HG03442 (cell line): ENCODE results near the gene TACO1.

Experiments used
- ATAC-seq: cut with Tn5 transposase; IDR thresholded peaks from one replicate; pipeline ENCODE4 v1.9.1; 2021; ENCODE audit warnings: mild to moderate bottlenecking, moderate library complexity; ENCODE audit not compliant: unreplicated experiment

The TACO1 gene

DNA sequence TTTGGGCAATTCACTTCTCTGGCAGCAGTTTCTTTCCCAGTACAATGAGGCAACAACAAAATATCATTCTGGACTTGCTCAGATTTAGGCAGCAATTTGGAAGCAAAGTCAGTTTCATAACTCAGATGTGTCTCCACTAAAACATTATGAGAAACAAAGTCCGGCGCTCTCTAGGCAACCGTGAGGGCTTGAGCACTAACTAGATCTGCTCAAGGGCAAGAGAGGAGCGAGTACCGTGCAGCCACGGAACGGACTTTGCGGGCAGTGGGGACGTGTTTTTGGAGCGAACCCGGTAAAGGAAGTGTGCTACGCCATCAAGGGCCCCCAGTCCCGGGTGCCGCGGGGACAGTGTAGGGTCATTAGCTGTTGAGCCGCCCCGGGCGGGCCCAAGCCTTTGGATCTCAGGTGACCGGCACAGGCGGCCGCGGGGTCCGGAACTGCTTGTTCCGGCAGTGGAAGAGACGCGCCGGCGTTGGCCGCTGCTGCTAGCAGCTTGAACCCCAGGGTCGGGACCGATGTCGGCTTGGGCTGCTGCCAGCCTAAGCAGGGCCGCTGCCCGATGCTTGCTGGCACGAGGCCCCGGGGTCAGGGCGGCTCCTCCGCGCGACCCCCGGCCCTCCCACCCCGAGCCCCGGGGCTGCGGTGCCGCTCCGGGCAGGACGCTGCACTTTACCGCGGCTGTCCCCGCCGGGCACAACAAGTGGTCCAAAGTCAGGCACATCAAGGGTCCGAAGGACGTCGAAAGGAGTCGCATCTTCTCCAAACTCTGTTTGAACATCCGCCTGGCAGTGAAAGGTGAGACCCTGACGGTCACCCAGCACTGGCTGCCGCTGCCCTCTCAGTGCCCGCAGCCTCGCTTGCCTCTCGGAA lies at the start of gene TACO1:
Gene TACO1 (plus strand): TSS at position 327 of the 870 bp plus-strand sequence. CDS start 189 bp downstream, at position 516.
- ATAC-seq: peak; percentile 92

DNA sequence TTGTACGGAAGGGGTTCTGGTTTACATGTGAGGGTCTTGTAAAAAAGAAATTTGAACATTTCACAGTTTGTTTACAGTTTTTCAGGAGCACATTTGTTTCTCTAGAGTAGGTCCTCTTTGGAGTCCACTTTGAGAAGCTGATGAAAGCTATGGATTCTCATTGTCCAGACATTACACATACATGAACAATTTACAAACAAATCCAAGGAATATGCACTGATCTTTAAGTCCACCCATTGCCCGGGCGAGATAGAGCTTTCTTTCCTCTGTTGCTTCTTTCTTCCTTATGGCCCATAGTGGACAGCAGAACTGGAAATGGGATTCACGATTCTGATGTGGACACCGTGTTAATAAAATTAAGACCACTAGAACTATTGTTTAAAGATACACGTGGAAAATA lies 48.5 kb upstream of the TACO1 start:
- ATAC-seq: no peak

DNA sequence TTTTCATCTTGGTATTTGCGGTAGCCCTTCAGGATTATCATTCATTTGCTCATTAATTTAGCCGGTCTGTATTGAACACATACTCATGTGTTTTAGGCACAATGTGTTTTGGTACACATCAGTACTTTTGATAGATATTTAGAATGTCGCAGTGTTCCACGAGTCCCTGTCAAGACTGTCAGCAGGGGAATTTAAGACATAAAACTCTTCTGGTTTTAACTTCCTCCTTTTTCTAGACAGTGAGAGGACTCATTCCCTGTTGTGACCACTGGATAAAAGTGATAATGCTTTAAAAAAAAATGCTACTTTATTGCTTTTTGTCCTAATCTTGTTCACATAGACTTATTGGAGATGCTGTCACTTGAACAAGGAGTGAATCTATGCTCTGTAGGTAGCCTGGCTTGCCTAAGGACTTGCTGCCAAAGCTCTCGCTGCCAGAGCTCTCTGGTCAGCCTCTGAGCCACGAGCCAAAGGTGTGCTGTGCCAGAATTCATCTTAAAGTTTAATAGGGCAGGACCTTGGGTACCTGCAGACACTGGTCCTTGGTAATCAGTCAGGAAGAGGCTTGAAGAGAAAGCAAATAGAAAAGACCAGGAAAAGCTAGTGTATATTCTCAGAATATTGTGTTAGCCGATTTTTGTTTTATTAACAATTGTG lies 45.1 kb upstream of the TACO1 start:
- no peak for ATAC-seq

DNA sequence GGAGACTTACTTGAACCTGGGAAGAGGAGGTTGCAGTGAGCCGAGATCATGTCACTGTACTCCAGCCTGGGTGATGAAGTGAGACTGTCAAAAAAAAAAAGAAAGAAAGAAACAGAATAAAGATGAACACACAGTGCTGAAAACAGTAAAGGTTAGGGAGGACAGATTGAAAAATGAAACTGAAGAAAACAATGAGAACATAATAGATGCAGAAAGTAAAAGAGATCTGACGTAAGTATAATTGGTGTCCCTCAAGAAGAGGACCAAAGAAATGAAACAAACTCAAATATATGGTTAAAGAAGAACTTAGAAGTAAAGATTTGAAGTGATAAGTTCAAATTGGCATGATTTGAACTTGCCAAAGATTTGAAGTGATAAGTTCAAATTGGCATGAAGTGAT lies 43.3 kb upstream of the TACO1 start:
- ATAC-seq: no peak

DNA sequence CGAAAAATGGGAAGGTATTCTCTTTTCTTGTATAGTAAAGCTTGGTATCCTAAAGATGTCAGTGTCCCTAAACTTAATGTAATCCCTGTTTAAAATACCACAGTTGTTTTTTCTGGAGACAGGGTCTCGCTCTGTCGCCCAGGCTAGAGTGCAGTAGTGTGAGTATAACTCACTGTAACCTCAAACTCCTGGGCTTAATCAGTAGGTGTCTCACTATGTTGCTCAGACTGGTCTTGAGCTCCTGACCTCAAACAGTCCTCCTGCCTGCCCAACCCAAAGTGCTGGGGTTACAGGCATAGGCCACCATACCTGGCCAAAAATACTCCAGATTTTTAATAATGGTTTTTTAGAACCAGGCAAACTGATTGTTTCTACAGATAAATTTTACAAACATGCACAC lies 42.3 kb upstream of the TACO1 start:
- no peak for ATAC-seq

DNA sequence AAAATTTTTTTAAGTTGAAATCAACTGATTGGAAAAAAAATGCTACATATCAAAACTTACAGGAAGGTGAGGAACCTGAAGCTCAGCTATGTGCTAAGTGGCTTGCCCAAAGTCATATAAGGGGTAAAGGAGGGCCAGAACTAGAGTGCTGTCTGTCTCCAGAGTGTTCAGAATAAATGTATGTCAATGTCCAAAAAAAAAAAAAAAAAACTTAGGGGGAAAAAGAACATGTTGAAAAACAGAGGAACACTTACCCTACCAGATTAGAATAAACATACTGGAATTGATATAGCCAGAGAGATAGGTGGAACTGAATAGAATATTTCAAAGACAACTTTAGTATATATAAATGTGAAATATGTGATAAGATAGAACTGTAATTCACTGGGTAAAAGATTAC lies 38.9 kb upstream of the TACO1 start:
- no peak for ATAC-seq

DNA sequence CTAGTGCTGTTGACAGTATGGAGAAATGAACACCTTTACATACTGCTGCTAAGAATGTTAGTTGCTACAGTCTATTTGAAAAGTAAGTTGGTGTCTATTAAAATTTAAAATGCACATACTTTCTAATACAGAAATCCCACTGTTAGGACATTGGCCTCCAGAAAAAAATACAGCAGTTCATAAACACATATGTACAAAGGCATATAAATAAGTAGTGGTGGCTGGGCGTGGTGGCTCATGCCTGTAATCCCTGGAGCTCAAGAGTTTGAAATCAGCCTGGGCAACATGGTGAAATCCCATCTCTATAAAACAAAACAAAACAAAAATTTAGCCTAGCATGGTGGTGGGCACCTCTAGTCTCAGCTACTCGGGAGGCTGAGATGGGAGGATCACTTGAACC lies 37.4 kb upstream of the TACO1 start:
- no peak for ATAC-seq

DNA sequence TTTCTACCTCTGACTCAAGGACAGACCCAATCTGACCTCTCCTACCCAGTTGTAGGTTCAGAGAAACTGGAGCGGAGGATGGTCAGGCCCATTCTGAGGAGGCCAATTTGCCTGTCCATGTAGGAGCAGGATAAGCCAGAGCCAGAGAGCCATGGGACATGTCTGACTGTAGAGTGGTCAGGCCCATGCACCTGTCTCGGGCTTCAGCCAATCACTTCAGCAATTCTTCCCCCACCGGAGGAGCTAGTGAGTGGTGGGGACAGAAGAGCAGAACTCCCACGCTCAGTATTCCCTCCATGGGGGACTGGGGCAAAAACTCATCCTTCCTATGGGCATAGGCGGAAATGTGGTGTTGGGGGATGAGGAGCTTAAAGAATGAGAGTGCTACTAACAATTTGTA lies 36.1 kb upstream of the TACO1 start:
- ATAC-seq: no peak

DNA sequence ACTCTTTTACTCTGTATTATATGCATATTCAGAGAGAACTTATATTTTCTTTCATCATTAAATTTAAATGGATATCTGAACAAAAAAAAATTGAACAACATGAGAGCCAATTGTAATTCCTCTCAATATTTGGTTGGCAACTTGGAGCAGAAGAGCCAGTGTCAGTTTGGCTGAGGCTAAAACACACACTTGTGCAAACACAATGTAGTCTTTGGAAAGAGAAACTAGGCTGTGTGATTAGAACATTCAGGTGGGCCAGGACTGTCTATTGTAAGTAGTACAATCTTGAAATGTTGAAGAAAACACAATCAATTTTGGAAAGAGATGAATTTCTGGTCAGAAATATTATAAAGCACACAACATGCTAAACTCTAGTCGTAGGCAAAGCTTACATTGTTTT lies 33.5 kb upstream of the TACO1 start:
- ATAC-seq: no peak

DNA sequence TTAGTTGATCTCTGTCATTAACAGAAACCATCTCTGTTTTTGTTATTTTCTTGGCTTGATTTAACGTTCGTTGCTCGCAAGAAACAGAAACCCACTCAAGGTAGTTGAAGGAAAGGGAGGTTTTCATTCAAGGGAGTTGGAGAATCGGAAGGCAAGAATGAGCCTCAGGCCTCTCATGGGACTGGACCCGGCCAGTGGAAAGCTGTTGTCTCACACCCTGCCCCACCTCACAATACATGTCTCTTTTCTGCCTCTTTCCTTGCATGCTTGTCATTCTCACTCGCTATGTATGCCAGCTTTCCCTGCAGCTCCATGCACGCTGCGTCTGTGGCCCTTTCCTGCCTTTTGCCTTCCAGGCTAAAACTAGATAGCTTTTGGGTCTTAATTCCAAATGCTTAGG lies 32.1 kb upstream of the TACO1 start:
- no peak for ATAC-seq

DNA sequence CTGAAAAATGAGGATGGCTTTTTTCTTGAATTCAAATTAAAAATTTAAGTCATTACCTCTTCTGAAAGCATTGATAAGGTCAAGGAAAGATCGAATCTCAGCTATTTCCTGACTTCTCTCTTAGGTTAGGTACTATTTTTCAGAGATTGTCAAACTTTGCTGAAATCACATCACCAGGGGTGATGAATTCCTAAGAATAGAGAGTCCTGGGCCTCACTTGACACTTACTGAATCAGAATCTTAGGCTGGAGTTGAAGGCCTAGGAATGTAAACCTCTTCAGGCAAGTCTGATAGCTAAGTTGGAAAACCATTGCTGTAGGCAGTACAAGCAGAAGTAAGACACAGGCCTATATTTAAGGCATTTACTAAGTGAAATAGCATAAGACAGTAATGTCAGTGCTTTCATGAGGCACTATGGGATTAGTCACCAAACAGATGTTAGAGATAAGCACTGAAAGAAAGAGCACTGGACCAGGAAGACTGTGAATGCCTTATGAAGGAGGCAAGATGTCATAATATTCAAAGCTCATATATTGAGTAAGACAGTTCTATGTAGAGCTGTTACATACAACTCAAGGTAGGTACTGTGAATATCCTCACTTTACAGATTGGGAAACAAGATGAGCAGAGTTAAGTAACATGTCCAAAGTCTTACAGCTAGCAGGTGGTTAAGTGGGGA lies 28.9 kb upstream of the TACO1 start:
- no peak for ATAC-seq

DNA sequence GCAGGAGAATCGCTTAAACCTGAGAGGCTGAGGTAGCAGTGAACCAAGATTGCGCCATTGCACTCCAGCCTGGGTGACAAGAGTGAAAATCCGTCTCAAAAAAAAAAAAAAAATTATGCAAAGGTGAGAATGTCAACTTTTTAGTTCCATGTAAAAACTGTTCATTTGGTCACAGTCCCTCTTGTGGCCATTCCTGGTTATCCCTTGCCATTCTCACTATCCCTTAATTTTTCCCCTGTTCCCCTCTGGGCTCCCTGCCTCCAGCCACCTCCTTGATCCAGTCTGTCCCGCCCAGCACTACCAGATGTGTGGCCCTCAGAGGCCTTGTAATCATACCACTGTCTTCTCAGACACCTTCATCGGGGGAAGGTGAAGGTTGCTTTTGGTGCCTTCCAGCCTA lies 27.1 kb upstream of the TACO1 start:
- ATAC-seq: no peak

DNA sequence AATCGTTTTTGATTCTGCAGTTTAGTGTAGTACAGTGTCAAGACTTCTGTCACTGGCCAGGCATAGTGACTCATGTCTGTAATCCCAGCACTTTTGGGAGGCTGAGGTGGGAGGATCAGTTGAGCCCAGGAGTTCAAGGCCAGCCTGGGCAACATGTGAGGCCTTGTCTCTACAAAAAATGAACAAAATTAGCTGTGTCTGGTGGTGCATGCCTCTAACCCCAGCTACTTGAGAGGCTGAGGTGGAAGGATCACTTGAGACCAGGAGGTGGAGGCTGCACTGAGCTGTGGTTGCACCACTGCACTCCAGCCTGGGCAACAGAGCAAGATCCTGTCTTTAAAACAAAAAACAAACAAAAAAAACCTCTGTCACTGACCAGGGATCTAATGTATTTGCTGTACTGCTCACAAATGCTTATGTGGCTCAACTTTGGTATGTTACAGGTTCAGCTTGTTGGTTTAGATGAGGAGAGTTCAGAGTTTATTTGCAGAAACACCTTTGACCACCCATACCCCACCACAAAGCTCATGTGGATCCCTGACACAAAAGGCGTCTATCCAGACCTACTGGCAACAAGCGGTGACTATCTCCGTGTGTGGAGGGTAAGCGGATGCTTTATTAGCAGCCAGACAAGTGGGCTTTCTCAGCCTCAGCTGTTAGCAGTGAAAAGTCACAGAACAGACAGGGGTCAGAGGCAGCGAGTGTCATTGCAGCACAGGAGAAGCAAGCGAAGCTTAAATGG lies 22.5 kb upstream of the TACO1 start:
- no peak for ATAC-seq

DNA sequence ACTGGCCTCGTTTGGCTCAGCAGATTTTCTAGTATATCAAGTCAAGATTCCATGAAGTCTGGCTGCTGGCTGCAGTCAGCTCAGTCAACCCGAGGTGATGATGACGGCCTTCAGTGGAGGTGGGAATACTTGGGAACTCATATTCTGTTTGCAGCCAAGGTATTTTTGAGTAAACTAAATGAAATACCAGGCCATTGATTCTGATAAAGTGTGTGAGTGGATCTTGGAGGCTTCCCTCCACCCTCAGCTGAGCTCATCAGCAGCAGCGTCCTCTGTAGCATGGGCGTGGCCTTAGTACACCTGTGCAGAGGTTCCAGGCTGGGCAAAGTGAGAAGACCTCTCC lies 22.0 kb upstream of the TACO1 start:
- no peak for ATAC-seq

DNA sequence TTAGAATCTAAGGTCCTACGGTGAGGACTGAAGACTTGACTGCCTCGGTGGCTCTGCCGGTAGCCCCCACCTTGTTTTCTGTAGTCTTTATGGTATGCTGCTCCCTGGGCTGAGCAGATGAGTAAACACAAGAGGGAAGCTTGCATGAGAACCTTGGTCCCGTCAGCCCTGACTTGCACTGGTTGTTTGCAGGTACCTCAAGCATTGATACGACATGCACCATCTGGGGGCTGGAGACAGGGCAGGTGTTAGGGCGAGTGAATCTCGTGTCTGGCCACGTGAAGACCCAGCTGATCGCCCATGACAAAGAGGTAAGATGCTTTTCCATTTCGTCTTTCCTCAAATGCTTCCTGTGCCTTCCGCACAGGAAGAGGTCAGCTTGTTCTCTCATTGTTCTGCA lies 21.1 kb upstream of the TACO1 start:
- ATAC-seq: no peak

DNA sequence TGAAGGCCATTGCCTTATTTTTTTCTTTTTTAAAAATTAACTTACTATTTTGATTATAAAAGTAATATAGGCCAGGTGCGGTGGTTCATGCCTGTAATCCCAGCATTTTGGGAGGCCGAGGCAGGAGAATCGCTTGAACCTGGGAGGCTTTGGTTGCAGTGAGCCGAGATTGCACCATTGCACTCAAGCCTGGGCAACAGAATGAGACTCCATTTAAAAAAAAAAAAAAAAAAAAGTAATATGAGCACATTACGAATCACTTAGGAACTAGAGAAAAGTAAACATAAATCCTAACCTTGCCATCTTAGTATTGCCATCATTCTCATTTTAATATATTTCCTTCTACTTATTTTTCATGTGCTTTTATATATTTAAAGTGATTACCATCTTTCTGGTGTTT lies 12.9 kb upstream of the TACO1 start:
- no peak for ATAC-seq

DNA sequence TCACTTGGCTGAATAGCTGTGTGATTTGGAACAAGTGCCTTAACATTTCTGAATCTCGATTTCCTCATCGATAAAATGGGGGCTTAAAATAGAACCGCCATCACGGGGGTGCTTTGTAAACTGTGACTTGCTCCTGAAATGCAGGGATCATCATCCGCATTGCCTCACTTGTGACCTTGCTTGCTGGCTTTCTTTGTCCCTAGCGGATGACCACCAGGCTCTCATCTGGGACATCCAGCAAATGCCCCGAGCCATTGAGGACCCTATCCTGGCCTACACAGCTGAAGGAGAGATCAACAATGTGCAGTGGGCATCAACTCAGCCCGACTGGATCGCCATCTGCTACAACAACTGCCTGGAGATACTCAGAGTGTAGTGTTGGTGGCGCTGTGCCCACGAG lies 11.9 kb upstream of the TACO1 start:
- ATAC-seq: no peak

DNA sequence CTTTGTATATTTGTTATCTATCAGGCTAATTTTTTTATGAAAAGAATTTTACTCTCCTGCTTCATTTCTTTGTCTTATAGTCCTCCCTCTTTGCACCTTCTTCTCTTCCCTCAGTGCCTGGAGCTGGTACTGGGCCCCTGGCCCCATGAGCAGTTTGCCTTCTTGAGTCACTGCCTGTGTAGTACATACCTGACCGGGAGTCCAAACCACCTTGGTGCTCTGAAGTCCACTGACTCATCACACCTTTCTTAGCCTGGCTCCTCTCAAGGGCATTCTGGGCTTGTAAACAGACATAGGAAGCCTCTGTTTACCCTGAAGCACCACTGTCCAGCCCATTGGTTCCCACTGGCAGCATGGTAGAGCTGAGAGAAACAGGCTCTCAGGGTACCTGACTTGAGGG lies 11.0 kb upstream of the TACO1 start:
- no peak for ATAC-seq

DNA sequence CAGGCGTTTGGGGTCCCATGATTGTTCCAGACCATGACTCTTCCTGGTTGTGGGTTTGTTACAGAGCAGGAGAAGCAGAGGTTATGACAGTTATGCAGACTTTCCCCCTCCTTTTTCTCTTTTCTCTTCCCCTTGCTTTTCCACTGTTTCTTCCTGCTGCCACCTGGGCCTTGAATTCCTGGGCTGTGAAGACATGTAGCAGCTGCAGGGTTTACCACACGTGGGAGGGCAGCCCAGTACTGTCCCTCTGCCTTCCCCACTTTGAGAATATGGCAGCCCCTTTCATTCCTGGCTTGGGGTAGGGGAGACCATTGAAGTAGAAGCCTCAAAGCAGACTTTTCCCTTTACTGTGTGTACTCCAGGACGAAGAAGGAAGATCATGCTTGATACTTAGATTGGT lies 7.9 kb upstream of the TACO1 start:
- no peak for ATAC-seq

DNA sequence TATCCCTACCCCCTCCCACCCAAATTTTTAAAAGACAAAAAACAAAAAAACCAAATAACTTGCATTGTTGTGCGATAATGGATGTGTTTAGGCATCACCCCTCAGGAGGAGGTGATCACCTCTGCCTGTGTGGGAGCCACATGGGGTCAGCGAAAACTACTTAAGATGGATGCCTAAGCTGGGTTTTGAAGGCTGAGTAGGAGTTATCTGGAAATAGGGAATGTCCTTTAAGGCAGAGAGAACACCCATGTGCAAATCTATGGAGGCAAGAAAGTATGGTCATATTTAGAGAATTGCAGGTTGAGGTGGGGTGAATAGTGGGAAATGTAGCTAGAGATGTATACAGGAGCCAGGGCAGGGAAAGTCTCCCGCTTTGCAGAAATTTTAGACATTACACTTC lies 5.6 kb upstream of the TACO1 start:
- no peak for ATAC-seq

DNA sequence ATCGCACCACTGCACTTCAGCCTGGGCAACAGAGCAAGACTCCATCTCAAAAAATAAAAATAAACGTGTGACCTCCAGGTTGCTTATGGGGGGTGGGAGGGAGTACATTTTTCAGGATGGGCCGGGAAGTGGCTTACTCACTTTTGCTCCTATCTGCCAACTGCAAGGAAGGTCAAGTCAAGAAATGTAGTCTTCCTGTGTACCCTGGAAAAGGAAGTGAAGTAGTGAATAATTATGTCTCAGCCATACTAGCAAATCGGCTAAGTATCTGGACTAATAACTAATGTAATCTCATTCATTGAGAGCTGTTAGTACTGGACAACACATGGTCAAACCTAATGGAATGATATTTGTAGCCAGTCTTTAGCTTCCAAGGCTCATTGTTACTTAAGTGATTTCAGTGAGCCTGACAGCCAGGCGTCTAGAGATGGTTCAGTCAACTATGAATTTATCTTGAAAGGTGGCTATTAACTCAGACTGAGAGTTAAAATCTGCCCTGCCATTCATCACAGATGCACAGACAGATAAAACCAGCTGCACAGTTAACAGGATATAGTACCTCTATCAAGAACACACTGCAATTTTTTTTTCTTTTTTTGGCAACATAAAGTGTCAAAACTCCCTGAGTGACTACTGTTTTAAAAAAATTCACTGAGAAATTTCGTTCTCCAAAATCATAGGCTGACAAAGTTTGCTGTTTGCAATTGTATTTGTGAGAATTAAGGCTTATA lies 3.7 kb upstream of the TACO1 start:
- no peak for ATAC-seq
